AG04449 (cell line): Measurements from ENCODE around the gene ZNF217.

Source experiments
- CTCF ChIA-PET: fragments of 350-600 bp; formaldehyde crosslinking; extraction: SDS; loops from one replicate; lab custom pipeline; 2021; ENCODE audit warnings: antibody characterized with exemption; lab: Yijun Ruan, JAX
- POLR2A ChIA-PET: fragments of 400-600, 350-600 bp; formaldehyde crosslinking; extraction: SDS; loops from one replicate; lab custom pipeline; 2020; ENCODE audit warnings: antibody characterized with exemption, inconsistent platforms; lab: Yijun Ruan, JAX
- DNase-seq: peaks from one replicate; pipeline ENCODE4 v3.0.0-alpha.2; 2010; ENCODE audit warnings: low read depth, low spot score
- H3K4me3 ChIP-seq: 2 replicates; pipeline ENCODE4 v1.5.1; 2011; ENCODE audit warnings: low read depth, mild to moderate bottlenecking, control low read depth, low read length
- CTCF ChIP-seq: IDR thresholded peaks from one replicate; pipeline ENCODE4 v1.5.1; 2011; ENCODE audit warnings: mild to moderate bottlenecking, moderate library complexity, low read length, control low read depth, inconsistent platforms; ENCODE audit not compliant: insufficient read depth; ENCODE audit errors: missing control alignments

ZNF217 gene

GRCh38 chr20:53579266-53579580 lies 14.4 kb downstream of the ZNF217 start:
- no peak overlapping the region for H3K4me3 ChIP-seq
- ChIA-PET POLR2A (interaction anchor here (0.6 kb wide), 1 partner anchor 113 kb away, joined by 3 read pairs; no protein-coding TSS in a partner anchor), CTCF (interaction anchor here (0.9 to 9.0 kb wide), 14 partner anchors 11 to 483 kb away, joined by 3 to 128 read pairs (median 5); no protein-coding TSS in a partner anchor)
- TF ChIP-seq CTCF: no peak
- DNase-seq: no peak

GRCh38 chr20:53578492-53579222 lies 15.0 kb downstream of the ZNF217 start:
- POLR2A ChIA-PET: interaction anchor here (0.6 kb wide), 1 partner anchor 113 kb away, joined by 3 read pairs; no protein-coding TSS in a partner anchor
- H3K4me3 ChIP-seq: no peak overlapping the region
- peak; percentile 52 for DNase-seq
- peak; percentile 54 for TF ChIP-seq CTCF
- CTCF ChIA-PET: interaction anchor here (0.6 to 9.0 kb wide), 24 partner anchors 8 to 483 kb away, joined by 3 to 128 read pairs (median 4); no protein-coding TSS in a partner anchor

- POLR2A ChIA-PET: no interaction called here
- no peak overlapping the region for H3K4me3 ChIP-seq
- CTCF ChIA-PET: interaction anchor here (1.1 to 9.0 kb wide), 7 partner anchors 8 to 363 kb away, joined by 5 to 128 read pairs (median 29); no protein-coding TSS in a partner anchor
These were observed 16.9 kb downstream of the ZNF217 start for GRCh38 chr20:53576586-53577318.

GRCh38 chr20:53576195-53576580 lies 17.5 kb downstream of the ZNF217 start:
- no peak overlapping the region for H3K4me3 ChIP-seq
- TF ChIP-seq CTCF: no peak
- DNase-seq: no peak
- CTCF ChIA-PET: interaction anchor here (1.1 to 9.0 kb wide), 5 partner anchors 8 to 364 kb away, joined by 3 to 128 read pairs (median 29); no protein-coding TSS in a partner anchor
- POLR2A ChIA-PET: no interaction called here

More at GRCh38 chr20:53576586-53577318, 16.9 kb downstream of the ZNF217 start:
- DNase-seq: no peak
- no peak for TF ChIP-seq CTCF

GRCh38 chr20:53575481-53576194 lies 18.0 kb downstream of the ZNF217 start:
- POLR2A ChIA-PET: interaction anchor here (0.7 kb wide), 1 partner anchor 359 kb away, joined by 3 read pairs; no protein-coding TSS in a partner anchor
- CTCF ChIA-PET: interaction anchor here (0.9 to 9.0 kb wide), 7 partner anchors 7 to 364 kb away, joined by 3 to 128 read pairs (median 7); no protein-coding TSS in a partner anchor
- no peak for DNase-seq
- no peak for TF ChIP-seq CTCF
- H3K4me3 ChIP-seq: no peak overlapping the region
